H1 (cell line): ENCODE results near the gene SHISAL1. TPM values are rescaled to one million over a fixed set of nuclear protein-coding genes. Genes with fewer than 3 reads are reported as not detected.

Experiments used
- CTCF ChIA-PET: fragments of 300-600 bp; sonication (Branson Sonifier 250); formaldehyde crosslinking; loops from one replicate; lab custom pipeline; 2021; ENCODE audit not compliant: partially characterized antibody; lab: Charles Lee
- POLR2A ChIA-PET: fragments of 300-600 bp; sonication (Branson Sonifier 250); formaldehyde crosslinking; loops from one replicate; lab custom pipeline; 2021; ENCODE audit warnings: inconsistent platforms; ENCODE audit not compliant: partially characterized antibody; lab: Charles Lee
- DNase-seq, 2 experiments: peaks; one replicate each; pipeline versions ENCODE4 v3.0.0 to v3.0.0-alpha.2; 2010 to 2022; ENCODE audit warnings: low spot score in 2 of 2, low read depth in 1 of 2, mixed read lengths in 1 of 2
- FAIRE-seq: peaks from 2 replicates; lab custom pipeline; 2011; peaks lifted over from hg19 to GRCh38; lab: Jason Lieb, UNC
- H2AFZ ChIP-seq: 2 replicates; pipeline ENCODE4 v1.8.1; 2012; ENCODE audit warnings: low read length, inconsistent platforms
- H2AK5ac ChIP-seq: 2 replicates; pipeline ENCODE4 v1.6.1; 2013; ENCODE audit warnings: low read depth, low read length
- H2BK120ac ChIP-seq: replicated peaks from 2 replicates; pipeline ENCODE3; 2013; ENCODE audit warnings: low read depth, low read length, inconsistent platforms
- H2BK12ac ChIP-seq: 2 replicates; pipeline ENCODE4 v1.6.1; 2013; ENCODE audit warnings: low read depth, low read length
- H2BK15ac ChIP-seq: 2 replicates; pipeline ENCODE4 v1.6.1; 2013; ENCODE audit warnings: low read length
- H2BK20ac ChIP-seq: 2 replicates; pipeline ENCODE4 v1.6.1; 2013; ENCODE audit warnings: low read length
- H2BK5ac ChIP-seq: 2 replicates; pipeline ENCODE4 v1.6.1; 2013; ENCODE audit warnings: low read depth, low read length
- H3K14ac ChIP-seq: 2 replicates; pipeline ENCODE4 v1.6.1; 2013; ENCODE audit warnings: inconsistent platforms; ENCODE audit not compliant: insufficient read length
- H3K18ac ChIP-seq: 2 replicates; pipeline ENCODE4 v1.6.1; 2013; ENCODE audit warnings: low read length; ENCODE audit errors: extremely low read depth
- H3K23ac ChIP-seq: 2 replicates; pipeline ENCODE4 v1.6.1; 2013; ENCODE audit warnings: inconsistent platforms; ENCODE audit not compliant: insufficient read length
- H3K23me2 ChIP-seq: 2 replicates; pipeline ENCODE4 v1.6.1; 2013; ENCODE audit warnings: low read depth, low read length
- H3K27ac ChIP-seq: 2 replicates; pipeline ENCODE4 v1.6.1; 2011; ENCODE audit warnings: low read depth, low read length, inconsistent platforms
- H3K27me3 ChIP-seq, 4 experiments: replicated peaks in 1 of 4; 1 replicate in 1 of 4; 2 replicates in 3 of 4; pipeline versions ENCODE4 v1.6.1 to v1.8.1; 2011 to 2013; ENCODE audit warnings: low read length in 3 of 4, mild to moderate bottlenecking in 3 of 4, inconsistent platforms in 2 of 4, mixed read lengths in 2 of 4, moderate library complexity in 1 of 4; ENCODE audit not compliant: control insufficient read depth in 3 of 4, insufficient read depth in 3 of 4; ENCODE audit errors: extremely low read depth in 1 of 4
- H3K36me3 ChIP-seq, 4 experiments: 2 replicates each; pipeline versions ENCODE4 v1.6.1 to v1.8.1; 2011 to 2013; ENCODE audit warnings: mild to moderate bottlenecking in 4 of 4, low read length in 3 of 4, moderate library complexity in 2 of 4, control low read depth in 1 of 4, inconsistent platforms in 1 of 4; ENCODE audit not compliant: insufficient read depth in 4 of 4, control insufficient read depth in 2 of 4
- H3K4ac ChIP-seq: replicated peaks from 2 replicates; pipeline ENCODE3; 2013; ENCODE audit warnings: low read length, low read depth, mixed read lengths, inconsistent platforms; ENCODE audit not compliant: insufficient read length
- H3K4me1 ChIP-seq, 4 experiments: replicated peaks in 1 of 4; 1 replicate in 1 of 4; 2 replicates in 3 of 4; pipeline versions ENCODE4 v1.6.1 to v1.8.1; 2011 to 2013; ENCODE audit warnings: low read length in 3 of 4, inconsistent platforms in 2 of 4, mixed read lengths in 1 of 4; ENCODE audit not compliant: insufficient read depth in 4 of 4, control insufficient read depth in 3 of 4
- H3K4me2 ChIP-seq, 2 experiments: 2 replicates each; pipeline versions ENCODE4 v1.6.1 to v1.8.1; 2011 to 2013; ENCODE audit warnings: low read depth in 2 of 2, low read length in 2 of 2, control low read depth in 1 of 2, inconsistent platforms in 1 of 2, mild to moderate bottlenecking in 1 of 2; ENCODE audit not compliant: insufficient read depth in 1 of 2
- H3K4me3 ChIP-seq, 4 experiments: fragments of 200-600, 300-600 bp in 1 of 4; sonication (generic), shearing (Covaris generic), sonication (Bioruptor Twin) in 1 of 4; 2 replicates each; pipeline versions ENCODE4 v1.5.1 to v1.8.1; 2011 to 2016; ENCODE audit warnings: low read length in 4 of 4, low read depth in 3 of 4, control low read depth in 2 of 4, inconsistent platforms in 2 of 4, mild to moderate bottlenecking in 2 of 4, mixed read lengths in 1 of 4, moderate library complexity in 1 of 4; ENCODE audit not compliant: insufficient read depth in 2 of 4; ENCODE audit errors: extremely low read depth in 1 of 4
- H3K56ac ChIP-seq: replicated peaks from 2 replicates; pipeline ENCODE3; 2013; ENCODE audit warnings: low read depth, mild to moderate bottlenecking, mixed read lengths, low read length, inconsistent platforms; ENCODE audit not compliant: insufficient read length
- H3K79me1 ChIP-seq: 2 replicates; pipeline ENCODE4 v1.6.1; 2013; ENCODE audit warnings: low read depth, low read length, control low read depth
- H3K79me2 ChIP-seq, 2 experiments: 2 replicates each; pipeline versions ENCODE4 v1.6.1 to v1.8.1; 2012 to 2013; ENCODE audit warnings: low read length in 2 of 2, mild to moderate bottlenecking in 2 of 2, inconsistent platforms in 1 of 2; ENCODE audit not compliant: insufficient read depth in 2 of 2, control insufficient read depth in 1 of 2
- H3K9ac ChIP-seq, 4 experiments: replicated peaks in 1 of 4; 1 replicate in 1 of 4; 2 replicates in 3 of 4; pipeline versions ENCODE4 v1.6.1 to v1.8.1; 2011 to 2013; ENCODE audit warnings: low read depth in 3 of 4, low read length in 3 of 4, control low read depth in 2 of 4, mild to moderate bottlenecking in 2 of 4, moderate library complexity in 2 of 4, inconsistent platforms in 1 of 4; ENCODE audit errors: extremely low read depth in 1 of 4
- H3K9me3 ChIP-seq, 2 experiments: 2 replicates each; pipeline versions ENCODE4 v1.6.1 to v1.8.1; 2012 to 2013; ENCODE audit warnings: mild to moderate bottlenecking in 2 of 2, moderate library complexity in 2 of 2, control low read depth in 1 of 2, inconsistent platforms in 1 of 2, low read depth in 1 of 2, low read length in 1 of 2, mixed read lengths in 1 of 2; ENCODE audit not compliant: insufficient read depth in 2 of 2
- H4K20me1 ChIP-seq, 2 experiments: replicated peaks in 1 of 2; 2 replicates each; pipeline versions ENCODE3 to v1.8.1; 2011 to 2013; ENCODE audit warnings: inconsistent platforms in 2 of 2, low read length in 2 of 2, mild to moderate bottlenecking in 1 of 2; ENCODE audit not compliant: insufficient read depth in 2 of 2, control insufficient read depth in 1 of 2
- H4K5ac ChIP-seq: 2 replicates; pipeline ENCODE4 v1.6.1; 2013; ENCODE audit warnings: low read length, low read depth, mixed read lengths, inconsistent platforms; ENCODE audit not compliant: insufficient read length
- H4K8ac ChIP-seq: 2 replicates; pipeline ENCODE4 v1.8.0; 2013; ENCODE audit warnings: mild to moderate bottlenecking, moderate library complexity, low read length, inconsistent platforms; ENCODE audit not compliant: insufficient read depth; ENCODE audit errors: extremely low read depth
- H4K91ac ChIP-seq: replicated peaks from 2 replicates; pipeline ENCODE3; 2013; ENCODE audit warnings: low read length, mixed read lengths, inconsistent platforms; ENCODE audit not compliant: insufficient read length
- CEBPB ChIP-seq: IDR thresholded peaks from 2 replicates; pipeline ENCODE4 v1.6.1; 2012; ENCODE audit warnings: low read depth, low read length
- EZH2 ChIP-seq: fragments of 200-600 bp; sonication (generic); IDR thresholded peaks from 2 replicates; pipeline ENCODE4 v1.7.1; 2012; ENCODE audit warnings: low read depth, mild to moderate bottlenecking, moderate library complexity, low read length, inconsistent platforms; ENCODE audit not compliant: severe bottlenecking
- GTF2F1 ChIP-seq: IDR thresholded peaks from 2 replicates; pipeline ENCODE4 v1.6.1; 2012; ENCODE audit warnings: low read depth, low read length, improper control_type of control experiment, borderline replicate concordance
- JUN ChIP-seq: IDR thresholded peaks from 2 replicates; pipeline ENCODE4 v1.6.1; 2011; ENCODE audit warnings: low read depth, mild to moderate bottlenecking, improper control_type of control experiment, low read length
- MAFK ChIP-seq: IDR thresholded peaks from 2 replicates; pipeline ENCODE4 v1.6.1; 2012; ENCODE audit warnings: low read depth, mild to moderate bottlenecking, improper control_type of control experiment, low read length
- POLR2A ChIP-seq, 2 experiments: IDR thresholded peaks; 1 replicate in 1 of 2; 2 replicates in 1 of 2; pipeline ENCODE4 v1.6.1; 2011; ENCODE audit warnings: low read depth in 2 of 2, low read length in 2 of 2, mild to moderate bottlenecking in 2 of 2; ENCODE audit errors: control extremely low read depth in 1 of 2
- SP1 ChIP-seq: IDR thresholded peaks from 2 replicates; pipeline ENCODE4 v1.6.1; 2011; ENCODE audit warnings: low read depth, low read length
- SP2 ChIP-seq: IDR thresholded peaks from 2 replicates; pipeline ENCODE4 v1.6.1; 2012; ENCODE audit warnings: mild to moderate bottlenecking, low read length, inconsistent platforms
- SUZ12 ChIP-seq: fragments of 200-600 bp; sonication (generic); IDR thresholded peaks from 2 replicates; pipeline ENCODE4 v1.6.1; 2012; ENCODE audit warnings: mild to moderate bottlenecking, inconsistent platforms, low read length, moderate library complexity, mixed read lengths
- TBP ChIP-seq: IDR thresholded peaks from 2 replicates; pipeline ENCODE4 v1.6.1; 2011; ENCODE audit warnings: low read depth, low read length, improper control_type of control experiment
- TCF12 ChIP-seq: IDR thresholded peaks from 2 replicates; pipeline ENCODE4 v1.6.1; 2011; ENCODE audit warnings: low read depth, mild to moderate bottlenecking, low read length
- WGBS, 2 experiments: shearing (Covaris generic) in 1 of 2; methylation state at CpG; one replicate each; pipeline versions ENCODE4 v1.1.6 to v1.1.7; 2013 to 2015; ENCODE audit warnings: low lambda C conversion rate in 2 of 2, mixed read lengths in 2 of 2, inconsistent platforms in 1 of 2, low coverage in 1 of 2, missing lambda C conversion rate in 1 of 2; ENCODE audit not compliant: insufficient replicate concordance in 2 of 2, insufficient coverage in 1 of 2, insufficient read length in 1 of 2; ENCODE audit errors: extremely low coverage in 1 of 2, missing lambda C conversion rate in 1 of 2; 5-methylcytosine and 5-hydroxymethylcytosine counted together
- polyA plus RNA-seq, 7 experiments: library from polyadenylated mRNA; depleted of rRNA in 3 of 7; stranded (reverse) in 5 of 7; unstranded in 2 of 7; fragments of >200 nt in 5 of 7; fragments of 200-250 nt in 2 of 7; gene quantifications; 1 replicate in 5 of 7; 2 replicates in 1 of 7; 4 replicates in 1 of 7; pipeline versions ENCODE4 v1.2.1 to v1.2.3, GENCODE V29; 2011 to 2013; ENCODE audit warnings: missing spikeins in 2 of 7, mixed read lengths in 2 of 7
- total RNA-seq: library from RNA; stranded (reverse); fragmentation: NEBNext Ultra II Directional; extraction: Animal tissue kit (Norgen Biotek cat#: 25700); gene quantifications from 2 replicates; pipeline ENCODE4 v1.2.1, GENCODE V29; 2021

SHISAL1 gene
- total and polyA plus RNA-seq, 2 of the 8 experiments (the other 6 are each of a cell fraction or from before 2014, with no cell fraction given): 3.7 to 5.8 TPM

DNA sequence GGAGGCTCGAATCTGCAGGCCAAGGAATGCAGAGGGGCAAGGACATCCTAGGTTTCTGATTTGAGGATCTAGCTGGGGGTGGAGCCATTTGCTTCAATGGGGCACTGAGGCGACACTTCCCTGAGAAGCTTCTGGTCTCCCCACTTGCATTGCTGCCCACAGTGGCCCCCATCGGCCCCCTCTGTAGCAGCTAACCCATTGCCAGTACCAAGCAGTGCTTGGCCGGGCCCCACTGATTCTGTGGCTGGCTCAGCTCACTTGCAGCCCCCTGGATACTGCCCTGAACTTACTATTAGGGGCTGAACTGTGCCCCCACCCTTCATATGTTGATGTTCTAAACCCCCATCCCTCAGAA, 42.9 kb upstream of the SHISAL1 start:
- Histone ChIP-seq H2BK120ac (no peak overlapping the region), H3K4me3 (no peak overlapping the region), H3K9me3 (no peaks in the 10 kb centered on the region), H2BK15ac (no peak overlapping the region), H2BK20ac (no peak overlapping the region), H3K18ac (no peak overlapping the region), H3K4ac (no peak overlapping the region), H4K8ac (peak overlapping the region; percentile 35; the same call in 1 of the 2 replicates), H3K23me2 (no peaks in the 10 kb centered on the region), H3K27me3 (no peaks in the 10 kb centered on the region), H4K91ac (no peak overlapping the region), H2AK5ac (no peak overlapping the region), H3K56ac (no peak overlapping the region), H2AFZ (0 out of 2 replicates have a peak overlapping the region, but pooled peaks have one; percentile 21), H3K79me2 (no peaks in the 10 kb centered on the region), H3K14ac (no peak overlapping the region), H4K5ac (no peak overlapping the region), H3K79me1 (no peaks in the 10 kb centered on the region), H3K23ac (no peak overlapping the region), H2BK5ac (no peak overlapping the region), H4K20me1 (no peaks in the 10 kb centered on the region), H3K4me1 (peaks cover 0 to 7% (median 3%) of the 10 kb centered on the region in 4 experiments; a peak in 3 of 7 replicates), H3K4me2 (no peak overlapping the region), H3K9ac (no peak overlapping the region), H2BK12ac (peak overlapping the region; percentile 60; the same call in 1 of the 2 replicates), H3K27ac (no peak overlapping the region), H3K36me3 (no peaks in the 10 kb centered on the region)
- POLR2A ChIA-PET: no interaction called here
- DNase-seq (no peak), FAIRE-seq (no peak)
- WGBS, 2 experiments: 82% methylated on average over 4 of the region's 4 CpGs; no CpG with 5 or more reads in 1 of the 2 experiments
- CTCF ChIA-PET: interaction anchor here (0.6 to 2.4 kb wide), 10 partner anchors 14 to 274 kb away, joined by 3 to 14 read pairs (median 3); no protein-coding TSS in a partner anchor
- TF ChIP-seq TBP (no peak), SP1 (no peak), JUN (no peak), SUZ12 (no peak), POLR2A (IDR thresholded peaks at IDR 0.05; ENCODE audit: control extremely low read depth in 1 of 2, low read depth in 2 of 2, low read length in 2 of 2) (no peak), GTF2F1 (no peak), MAFK (no peak), SP2 (no peak), EZH2 (no peak), CEBPB (no peak), TCF12 (no peak)
